Left lung (tissue), 10 donors: ENCODE results near the gene FAT1. TPM values are rescaled to one million over a fixed set of nuclear protein-coding genes. Genes with fewer than 3 reads are reported as not detected.
"Not testable (repeated sequence)": the region's sequence is repeated elsewhere in the genome, so short reads cannot be mapped to it uniquely, and the experiment has no call there.

Experiments used
- ATAC-seq: fragments of 200-7000 bp; cut with Tn5 transposase; one replicate; pipeline ENCODE4 v1.9.1; 2020; ENCODE audit warnings: moderate library complexity
- DNase-seq, 4 donors: peaks; one replicate each; pipeline ENCODE4 v3.0.0-alpha.2; 2013 to 2020
- H3K27ac ChIP-seq, 2 donors: fragments of 200-600 bp; sonication (generic) in 1 of 2; one replicate each; pipeline versions ENCODE4 v1.5.0 to v1.8.0; 2020 to 2021
- H3K27me3 ChIP-seq, 2 donors: fragments of 200-600 bp; sonication (generic) in 1 of 2; one replicate each; pipeline versions ENCODE4 v1.5.0 to v1.8.0; 2020 to 2021
- H3K36me3 ChIP-seq, 2 donors: fragments of 200-600 bp; sonication (generic) in 1 of 2; one replicate each; pipeline versions ENCODE4 v1.5.0 to v1.8.0; 2020 to 2021
- H3K4me1 ChIP-seq, 2 donors: fragments of 200-600 bp; one replicate each; pipeline ENCODE4 v1.8.0; 2021
- H3K4me3 ChIP-seq, 2 donors: fragments of 200-600 bp; sonication (generic) in 1 of 2; one replicate each; pipeline versions ENCODE4 v1.5.0 to v1.8.0; 2020 to 2021; ENCODE audit warnings: mild to moderate bottlenecking in 1 of 2
- H3K9me3 ChIP-seq, 2 donors: fragments of 200-600 bp; sonication (generic) in 1 of 2; one replicate each; pipeline versions ENCODE4 v1.5.0 to v1.8.0; 2020 to 2021
- CTCF ChIP-seq, 2 donors: fragments of 200-600 bp; sonication (generic) in 1 of 2; IDR thresholded peaks; one replicate each; pipeline versions ENCODE4 v1.5.0 to v1.8.0; 2021; ENCODE audit warnings: antibody characterized with exemption in 2 of 2
- intact Hi-C, 2 donors: fragments of 100-400 bp; cut with DNase I; formaldehyde crosslinking; loops; one replicate each; pipeline versions ENCODE4 v1.11.2 to v1.14.2; 2022
- polyA plus RNA-seq, 6 donors: library from polyadenylated mRNA; unstranded; fragments of 120-200 nt; gene quantifications; one replicate each; pipeline ENCODE4 v1.2.1, GENCODE V29; 2013; ENCODE audit not compliant: insufficient read length in 6 of 6
- total RNA-seq, 2 donors: library from RNA; stranded (reverse); fragmentation: NEBNext Ultra II Directional; extraction: Animal tissue kit (Norgen Biotek cat#: 25700); gene quantifications; one replicate each; pipeline ENCODE4 v1.2.1, GENCODE V29; 2021
- donor health status: DM: no; HTN: yes; CAD: no.
- donor health status: DM: no; HTN: no; CAD: no.

Gene FAT1
- total and polyA plus RNA-seq, 8 donors = 70.3 to 278 (median 232) TPM

- Histone ChIP-seq H3K9me3 (no peaks in the 10 kb centered on the region), H3K4me3 (no peak overlapping the region), H3K27me3 (no peaks in the 10 kb centered on the region), H3K27ac (no peak overlapping the region), H3K4me1 (peaks cover 0 to 10% of the 10 kb centered on the region in 2 donors), H3K36me3 (no peaks in the 10 kb centered on the region)
- DNase-seq (no peak), ATAC-seq (no peak)
- intact Hi-C loops = no loop called here
- TF ChIP-seq CTCF (IDR thresholded peaks at IDR 0.05) = no peak
Measured at GRCh38 chr4:186666750-186667149, 56.9 kb downstream of the FAT1 start.

DNA sequence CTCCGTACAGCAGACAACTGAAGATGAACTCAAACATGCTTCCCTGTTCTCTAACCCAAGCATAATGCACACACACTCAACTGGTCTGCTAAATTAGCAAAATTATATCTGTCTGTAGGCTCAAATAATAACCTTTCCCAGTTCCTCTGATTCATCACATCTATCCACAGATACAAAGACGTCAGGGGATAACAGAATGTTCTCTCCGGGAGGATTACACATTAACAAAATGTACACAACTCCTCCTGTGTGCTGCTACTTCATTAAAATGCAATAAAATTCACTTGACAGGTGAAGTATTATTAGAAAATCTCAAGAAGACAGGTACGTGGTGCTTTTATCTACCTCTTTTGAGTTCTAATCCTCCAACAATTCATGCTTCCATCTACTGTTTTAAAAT, 57.4 kb downstream of the FAT1 start:
- no peak overlapping the region for H3K27ac ChIP-seq
- TF ChIP-seq CTCF (IDR thresholded peaks at IDR 0.05) = no peak
- intact Hi-C loops = no loop called here

GRCh38 chr4:186660403-186660802, 63.3 kb downstream of the FAT1 start:
- TF ChIP-seq CTCF (IDR thresholded peaks at IDR 0.05) = no peak
- no peaks in the 10 kb centered on the region for H3K27me3 ChIP-seq
- H3K9me3 ChIP-seq = no peaks in the 10 kb centered on the region
- intact Hi-C loops = no loop called here
- no peak for ATAC-seq
- no peaks in the 10 kb centered on the region for H3K36me3 ChIP-seq
- peak in 1 of 4 donors; percentile 49 for DNase-seq
- no peak overlapping the region for H3K27ac ChIP-seq
- no peaks in the 10 kb centered on the region for H3K4me1 ChIP-seq
- no peak overlapping the region for H3K4me3 ChIP-seq

More for the DNA sequence above, 57.4 kb downstream of the FAT1 start:
- peaks cover 0 to 10% of the 10 kb centered on the region in 2 donors for H3K4me1 ChIP-seq
- ATAC-seq (no peak), DNase-seq (no peak)
- no peak overlapping the region for H3K4me3 ChIP-seq
- H3K36me3 ChIP-seq = no peaks in the 10 kb centered on the region
- no peaks in the 10 kb centered on the region for H3K27me3 ChIP-seq
- no peaks in the 10 kb centered on the region for H3K9me3 ChIP-seq

- Histone ChIP-seq H3K36me3 (no peaks in the 10 kb centered on the region), H3K27me3 (no peaks in the 10 kb centered on the region), H3K27ac (no peak overlapping the region), H3K9me3 (no peaks in the 10 kb centered on the region), H3K4me1 (no peaks in the 10 kb centered on the region), H3K4me3 (no peak overlapping the region)
- TF ChIP-seq CTCF (IDR thresholded peaks at IDR 0.05) = no peak
- DNase-seq (no peak), ATAC-seq (no peak)
- intact Hi-C loops = no loop called here
Measured at GRCh38 chr4:186659935-186660334, 63.7 kb downstream of the FAT1 start.

- H3K36me3 ChIP-seq, H3K27me3 ChIP-seq, H3K4me1 ChIP-seq, DNase-seq, H3K4me3 ChIP-seq, ATAC-seq, H3K9me3 ChIP-seq, H3K27ac ChIP-seq, intact Hi-C loops: not testable (repeated sequence)
Measured at GRCh38 chr4:186659456-186659855, 64.2 kb downstream of the FAT1 start.

DNA sequence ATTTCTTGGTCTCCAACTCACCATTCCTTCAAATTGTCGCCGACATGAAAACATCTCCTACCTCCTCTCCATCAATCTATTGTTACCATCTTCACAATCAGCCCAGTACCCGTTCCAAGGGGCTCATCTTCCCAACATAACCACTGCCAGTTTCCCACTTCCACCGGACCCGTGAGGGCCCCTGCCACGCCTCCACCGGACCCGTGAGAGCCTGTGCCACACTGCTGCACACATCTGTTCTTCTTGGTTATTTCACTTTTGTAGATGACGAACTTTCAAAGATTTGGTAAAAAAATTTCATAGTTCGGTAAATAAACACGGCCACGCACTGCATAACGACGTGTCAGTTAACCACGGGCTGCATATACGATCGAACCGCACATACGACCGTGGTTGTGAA, 65.0 kb downstream of the FAT1 start:
- Histone ChIP-seq H3K9me3 (no peaks in the 10 kb centered on the region), H3K36me3 (no peaks in the 10 kb centered on the region), H3K4me3 (no peak overlapping the region), H3K4me1 (no peaks in the 10 kb centered on the region), H3K27ac (no peak overlapping the region), H3K27me3 (no peaks in the 10 kb centered on the region)
- TF ChIP-seq CTCF (IDR thresholded peaks at IDR 0.05) = no peak
- DNase-seq = peak in 1 of 4 donors; percentile 51
- intact Hi-C loops = no loop called here
- no peak for ATAC-seq
